Astrocyte of the spinal cord (primary cell): ENCODE measurements around the gene FIBCD1.

ENCODE experiments used
- DNase-seq: peaks from one replicate; pipeline ENCODE4 v3.0.0; 2011; ENCODE audit warnings: low read depth, low spot score
- H3K4me3 ChIP-seq: 2 replicates; pipeline ENCODE4 v1.5.1; 2011; ENCODE audit warnings: low read depth, mild to moderate bottlenecking, low read length, moderate library complexity
- CTCF ChIP-seq: IDR thresholded peaks from 2 replicates; pipeline ENCODE4 v1.5.1; 2012; ENCODE audit warnings: low read depth, mild to moderate bottlenecking, low read length, inconsistent platforms
- in situ Hi-C: cut with HindIII; loops from 2 replicates; pipeline ENCODE4 v1.10.0; 2017; ENCODE audit warnings: low sequenced_read_pairs

FIBCD1 gene

GRCh38 chr9:130905125-130905901 lies 33.7 kb downstream of the FIBCD1 start:
- in situ Hi-C loops, result no loop called here
- H3K4me3 ChIP-seq, result no peak overlapping the region
- DNase-seq, result no peak
- no peak for TF ChIP-seq CTCF

GRCh38 chr9:130904070-130905044 lies 34.7 kb downstream of the FIBCD1 start:
- in situ Hi-C loops, result no loop called here
- no peak for DNase-seq
- no peak for TF ChIP-seq CTCF
- no peak overlapping the region for H3K4me3 ChIP-seq

- no peak for DNase-seq
- TF ChIP-seq CTCF, result no peak
- no peak overlapping the region for H3K4me3 ChIP-seq
- in situ Hi-C loops, result no loop called here
Measured at GRCh38 chr9:130903194-130904069, 35.6 kb downstream of the FIBCD1 start.

GRCh38 chr9:130902204-130903185 lies 36.6 kb downstream of the FIBCD1 start:
- no peak for TF ChIP-seq CTCF
- in situ Hi-C loops, result no loop called here
- no peak overlapping the region for H3K4me3 ChIP-seq
- DNase-seq, result no peak

GRCh38 chr9:130901498-130902203 lies 37.4 kb downstream of the FIBCD1 start:
- no peak for DNase-seq
- TF ChIP-seq CTCF, result no peak
- in situ Hi-C loops, result no loop called here
- no peak overlapping the region for H3K4me3 ChIP-seq
